GM21576 (cell line): ENCODE data around the gene SUV39H2.
A peak's percentile ranks its signal among the peaks of the same experiment; 100 is the strongest.
"Not testable (repeated sequence)": the region's sequence is repeated elsewhere in the genome, so short reads cannot be mapped to it uniquely, and the experiment has no call there.

Experiments
- ATAC-seq: cut with Tn5 transposase; IDR thresholded peaks from one replicate; pipeline ENCODE4 v1.9.1; 2021; ENCODE audit warnings: mild to moderate bottlenecking, moderate library complexity; ENCODE audit not compliant: unreplicated experiment

SUV39H2 gene

GRCh38 chr10:14926722-14927416 is 48.2 kb downstream of the SUV39H2 start:
- ATAC-seq: peak; percentile 97

GRCh38 chr10:14930610-14931009 is 51.9 kb downstream of the SUV39H2 start:
- ATAC-seq: no peak

GRCh38 chr10:14936584-14936983 is 57.9 kb downstream of the SUV39H2 start:
- ATAC-seq: no peak

GRCh38 chr10:14938971-14939370 is 60.3 kb downstream of the SUV39H2 start:
- not testable (repeated sequence) for ATAC-seq

- ATAC-seq: peak; percentile 94
These were observed 63.7 kb downstream of the SUV39H2 start for GRCh38 chr10:14942147-14942949.

- ATAC-seq: not testable (repeated sequence)
These were observed 64.3 kb downstream of the SUV39H2 start for GRCh38 chr10:14942950-14943338.

- ATAC-seq: no peak
These were observed 66.4 kb downstream of the SUV39H2 start for GRCh38 chr10:14945108-14945507.

- ATAC-seq: no peak
These were observed 68.6 kb downstream of the SUV39H2 start for GRCh38 chr10:14947268-14947667.

GRCh38 chr10:14949291-14949690 is 70.6 kb downstream of the SUV39H2 start:
- ATAC-seq: no peak

GRCh38 chr10:14952851-14953423 is 74.3 kb downstream of the SUV39H2 start:
- ATAC-seq: no peak

- ATAC-seq: peak; percentile 31
These were observed 74.8 kb downstream of the SUV39H2 start for GRCh38 chr10:14953424-14954000.
